GM12865 (cell line): ENCODE data around the gene SMARCAD1.
A peak's percentile ranks its signal among the peaks of the same experiment; 100 is the strongest.
"Not testable (repeated sequence)": the region's sequence is repeated elsewhere in the genome, so short reads cannot be mapped to it uniquely, and the experiment has no call there.

Source experiments
- DNase-seq: peaks from one replicate; pipeline ENCODE4 v3.0.0; 2010; ENCODE audit warnings: low read depth
- H3K4me3 ChIP-seq: 2 replicates; pipeline ENCODE4 v1.5.1; 2011; ENCODE audit warnings: mild to moderate bottlenecking, low read depth, low read length, control low read depth
- CTCF ChIP-seq: IDR thresholded peaks from 2 replicates; pipeline ENCODE4 v1.5.1; 2011; ENCODE audit warnings: low read length, control low read depth, low read depth, inconsistent platforms; ENCODE audit not compliant: insufficient read depth; ENCODE audit errors: missing control alignments

Gene SMARCAD1

GRCh38 chr4:94284889-94285288 is 77.2 kb downstream of the SMARCAD1 start:
- no peak for DNase-seq
- no peak for TF ChIP-seq CTCF
- H3K4me3 ChIP-seq: no peak overlapping the region

- DNase-seq: no peak
- no peak for TF ChIP-seq CTCF
These were observed 78.0 kb downstream of the SMARCAD1 start for GRCh38 chr4:94285666-94286065.

GRCh38 chr4:94290245-94290644 is 82.6 kb downstream of the SMARCAD1 start:
- DNase-seq: no peak
- H3K4me3 ChIP-seq: no peak overlapping the region
- no peak for TF ChIP-seq CTCF

More at GRCh38 chr4:94285666-94286065, 78.0 kb downstream of the SMARCAD1 start:
- no peak overlapping the region for H3K4me3 ChIP-seq

GRCh38 chr4:94293981-94294380 is 86.3 kb downstream of the SMARCAD1 start:
- H3K4me3 ChIP-seq, DNase-seq: not testable (repeated sequence)

GRCh38 chr4:94295473-94295872 is 87.8 kb downstream of the SMARCAD1 start:
- not testable (repeated sequence) for DNase-seq, H3K4me3 ChIP-seq

GRCh38 chr4:94298725-94299252 is 91.1 kb downstream of the SMARCAD1 start:
- DNase-seq: no peak
- TF ChIP-seq CTCF: no peak
- H3K4me3 ChIP-seq: no peak overlapping the region

- no peak for DNase-seq
- H3K4me3 ChIP-seq: no peak overlapping the region
- TF ChIP-seq CTCF: no peak
These were observed 94.5 kb downstream of the SMARCAD1 start for GRCh38 chr4:94302191-94302590.

GRCh38 chr4:94304365-94304971 is 96.8 kb downstream of the SMARCAD1 start:
- H3K4me3 ChIP-seq: no peak overlapping the region
- peak; percentile 38 for TF ChIP-seq CTCF
- DNase-seq: peak; percentile 53
